GM13977 (cell line): ENCODE measurements around the gene PCDHB4.
"Not testable (repeated sequence)": the region's sequence is repeated elsewhere in the genome, so short reads cannot be mapped to it uniquely, and the experiment has no call there.

Source experiments
- DNase-seq: peaks from one replicate; pipeline ENCODE4 v3.0.0; 2012; ENCODE audit warnings: low spot score
- in situ Hi-C: fragments of 300-500 bp; cut with MboI; formaldehyde crosslinking; loops from one replicate; pipeline ENCODE4 v1.12.0; 2022; ENCODE audit warnings: low sequenced_read_pairs, low pct_unique_long_range_greater_than_20kb, mixed read lengths, inconsistent platforms; ENCODE audit not compliant: unreplicated experiment
- TF ChIP-seq, protein P1 (sequence below): IDR thresholded peaks from 2 replicates; pipeline ENCODE4 v1.5.1; 2012; ENCODE audit warnings: mild to moderate bottlenecking, control low read depth; ENCODE audit not compliant: insufficient read depth; ENCODE audit errors: extremely low read depth, missing control alignments

Gene PCDHB4

DNA sequence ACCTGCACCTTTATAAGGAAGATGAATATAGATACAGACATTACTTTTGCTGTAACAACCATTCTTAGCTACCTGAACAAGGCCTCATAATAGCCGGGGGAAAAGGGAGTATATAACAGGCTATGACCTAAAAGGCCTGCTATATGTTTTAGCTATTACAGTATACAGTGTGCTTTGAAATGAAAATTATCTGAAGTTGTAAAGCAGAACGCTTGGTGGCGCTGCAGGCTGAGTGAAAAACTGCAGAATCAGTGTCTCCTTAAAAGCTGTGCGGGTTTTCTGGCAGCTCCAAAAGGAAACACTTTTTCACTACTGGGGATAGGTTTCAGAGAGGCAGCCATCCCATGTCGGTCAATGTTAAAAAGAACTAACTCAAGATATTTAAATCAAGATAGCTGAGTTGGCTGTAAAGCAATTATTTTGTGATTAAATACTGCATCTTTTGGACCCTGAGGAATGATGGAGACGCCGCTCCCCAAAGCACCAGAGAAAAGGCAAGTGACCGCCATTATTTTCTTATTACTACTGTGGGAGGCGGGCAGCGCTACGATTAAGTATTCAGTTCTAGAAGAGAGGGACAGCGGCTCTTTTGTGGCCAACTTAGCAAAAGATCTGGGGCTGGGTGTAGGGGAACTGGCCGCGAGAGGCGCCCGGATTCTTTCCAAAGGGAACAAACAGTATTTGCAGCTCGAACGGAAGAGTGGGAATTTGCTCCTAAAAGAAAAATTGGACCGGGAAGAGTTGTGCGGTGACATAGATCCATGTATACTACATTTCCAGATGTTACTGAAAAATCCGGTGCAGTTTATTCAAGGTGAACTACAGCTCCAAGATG lies 34.1 kb downstream of the PCDHB4 start:
- in situ Hi-C loops, result no loop called here
- TF ChIP-seq, protein P1, sequence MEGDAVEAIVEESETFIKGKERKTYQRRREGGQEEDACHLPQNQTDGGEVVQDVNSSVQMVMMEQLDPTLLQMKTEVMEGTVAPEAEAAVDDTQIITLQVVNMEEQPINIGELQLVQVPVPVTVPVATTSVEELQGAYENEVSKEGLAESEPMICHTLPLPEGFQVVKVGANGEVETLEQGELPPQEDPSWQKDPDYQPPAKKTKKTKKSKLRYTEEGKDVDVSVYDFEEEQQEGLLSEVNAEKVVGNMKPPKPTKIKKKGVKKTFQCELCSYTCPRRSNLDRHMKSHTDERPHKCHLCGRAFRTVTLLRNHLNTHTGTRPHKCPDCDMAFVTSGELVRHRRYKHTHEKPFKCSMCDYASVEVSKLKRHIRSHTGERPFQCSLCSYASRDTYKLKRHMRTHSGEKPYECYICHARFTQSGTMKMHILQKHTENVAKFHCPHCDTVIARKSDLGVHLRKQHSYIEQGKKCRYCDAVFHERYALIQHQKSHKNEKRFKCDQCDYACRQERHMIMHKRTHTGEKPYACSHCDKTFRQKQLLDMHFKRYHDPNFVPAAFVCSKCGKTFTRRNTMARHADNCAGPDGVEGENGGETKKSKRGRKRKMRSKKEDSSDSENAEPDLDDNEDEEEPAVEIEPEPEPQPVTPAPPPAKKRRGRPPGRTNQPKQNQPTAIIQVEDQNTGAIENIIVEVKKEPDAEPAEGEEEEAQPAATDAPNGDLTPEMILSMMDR, result no peak
- DNase-seq, result no peak

DNA sequence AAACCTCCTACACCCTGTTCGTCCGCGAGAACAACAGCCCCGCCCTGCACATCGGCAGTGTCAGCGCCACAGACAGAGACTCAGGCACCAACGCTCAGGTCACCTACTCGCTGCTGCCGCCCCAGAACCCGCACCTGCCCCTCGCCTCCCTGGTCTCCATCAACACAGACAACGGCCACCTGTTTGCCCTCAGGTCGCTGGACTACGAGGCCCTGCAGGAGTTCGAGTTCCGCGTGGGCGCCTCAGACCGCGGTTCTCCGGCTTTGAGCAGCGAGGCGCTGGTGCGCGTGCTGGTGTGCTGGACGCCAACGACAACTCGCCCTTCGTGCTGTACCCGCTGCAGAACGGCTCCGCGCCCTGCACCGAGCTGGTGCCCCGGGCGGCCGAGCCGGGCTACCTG lies 35.7 kb downstream of the PCDHB4 start:
- DNase-seq, result not testable (repeated sequence)

DNA sequence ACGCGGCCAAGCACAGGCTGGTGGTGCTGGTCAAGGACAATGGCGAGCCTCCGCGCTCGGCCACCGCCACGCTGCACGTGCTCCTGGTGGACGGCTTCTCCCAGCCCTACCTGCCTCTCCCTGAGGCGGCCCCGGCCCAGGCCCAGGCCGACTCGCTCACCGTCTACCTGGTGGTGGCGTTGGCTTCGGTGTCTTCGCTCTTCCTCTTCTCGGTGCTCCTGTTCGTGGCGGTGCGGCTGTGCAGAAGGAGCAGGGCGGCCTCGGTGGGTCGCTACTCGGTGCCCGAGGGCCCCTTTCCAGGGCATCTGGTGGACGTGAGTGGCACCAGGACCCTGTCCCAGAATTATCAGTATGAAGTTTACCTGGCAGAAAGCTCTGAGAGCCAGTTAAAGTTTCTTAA lies 36.3 kb downstream of the PCDHB4 start:
- in situ Hi-C loops, DNase-seq: not testable (repeated sequence)

More for the DNA sequence above, 35.7 kb downstream of the PCDHB4 start:
- in situ Hi-C loops, result not testable (repeated sequence)

DNA sequence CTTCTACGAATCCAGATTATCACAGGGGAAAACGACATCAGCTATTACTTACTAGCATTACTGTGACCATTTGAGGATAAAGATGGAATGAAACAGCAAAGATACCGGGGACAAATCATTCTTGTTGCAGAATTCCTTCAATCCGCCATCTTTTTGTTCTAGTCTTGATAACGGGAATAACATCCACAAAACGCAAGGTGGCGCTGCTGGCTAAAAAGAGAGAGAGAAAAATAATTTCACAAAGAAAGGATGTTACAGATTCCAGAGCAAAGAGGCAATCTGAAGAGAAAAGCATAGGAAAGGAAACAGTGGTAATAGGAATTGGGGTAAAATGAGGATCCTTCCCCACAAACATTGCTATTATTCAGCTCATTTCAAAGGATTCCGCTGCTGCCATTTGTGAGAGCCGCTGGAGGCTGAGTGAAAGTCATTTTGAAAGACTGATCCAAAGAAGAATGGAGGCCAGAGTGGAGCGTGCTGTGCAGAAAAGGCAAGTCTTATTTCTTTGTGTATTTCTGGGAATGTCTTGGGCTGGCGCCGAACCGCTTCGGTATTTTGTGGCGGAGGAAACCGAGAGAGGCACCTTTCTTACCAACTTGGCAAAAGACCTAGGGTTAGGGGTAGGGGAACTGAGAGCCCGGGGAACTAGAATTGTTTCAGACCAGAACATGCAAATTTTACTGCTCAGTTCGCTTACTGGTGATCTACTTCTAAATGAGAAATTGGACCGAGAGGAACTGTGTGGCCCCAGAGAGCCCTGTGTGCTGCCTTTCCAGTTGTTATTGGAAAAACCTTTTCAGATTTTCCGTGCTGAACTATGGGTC lies 51.0 kb downstream of the PCDHB4 start, which contains the start of gene PCDHB7:
Gene PCDHB7, plus strand, starts transcription at position 264 of the 824 bp plus-strand sequence. Its CDS starts 192 bp downstream, at position 456.
- TF ChIP-seq, protein P1, result peak; percentile 28
- in situ Hi-C loops, result no loop called here
- DNase-seq, result no peak

DNA sequence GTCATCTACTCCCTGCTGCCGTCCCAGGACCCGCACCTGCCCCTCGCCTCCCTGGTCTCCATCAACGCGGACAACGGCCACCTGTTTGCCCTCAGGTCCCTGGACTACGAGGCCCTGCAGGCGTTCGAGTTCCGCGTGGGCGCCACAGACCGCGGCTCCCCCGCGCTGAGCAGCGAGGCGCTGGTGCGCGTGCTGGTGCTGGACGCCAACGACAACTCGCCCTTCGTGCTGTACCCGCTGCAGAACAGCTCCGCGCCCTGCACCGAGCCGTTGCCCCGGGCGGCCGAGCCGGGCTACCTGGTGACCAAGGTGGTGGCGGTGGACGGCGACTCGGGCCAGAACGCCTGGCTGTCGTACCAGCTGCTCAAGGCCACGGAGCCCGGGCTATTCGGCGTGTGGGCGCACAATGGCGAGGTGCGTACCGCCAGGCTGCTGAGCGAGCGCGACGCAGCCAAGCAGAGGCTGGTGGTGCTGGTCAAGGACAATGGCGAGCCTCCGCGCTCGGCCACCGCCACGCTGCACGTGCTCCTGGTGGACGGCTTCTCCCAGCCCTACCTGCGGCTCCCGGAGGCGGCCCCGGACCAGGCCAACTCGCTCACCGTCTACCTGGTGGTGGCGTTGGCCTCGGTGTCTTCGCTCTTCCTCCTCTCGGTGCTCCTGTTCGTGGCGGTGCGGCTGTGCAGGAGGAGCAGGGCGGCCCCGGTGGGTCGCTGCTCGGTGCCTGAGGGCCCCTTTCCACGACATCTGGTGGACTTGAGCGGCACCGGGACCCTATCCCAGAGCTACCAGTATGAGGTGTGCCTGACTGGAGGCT lies 52.9 kb downstream of the PCDHB4 start:
- DNase-seq, in situ Hi-C loops: not testable (repeated sequence)
